Medulla oblongata (tissue), 1 donor: ENCODE measurements around the gene EEF1A2.

ENCODE experiments used
- DNase-seq: peaks from one replicate; pipeline ENCODE4 v3.0.0-alpha.2; 2015; ENCODE audit errors: extremely low spot score

The EEF1A2 gene

GRCh38 chr20:63469713-63470101 lies 29.2 kb downstream of the EEF1A2 start:
- no peak for DNase-seq

GRCh38 chr20:63469019-63469712 lies 29.7 kb downstream of the EEF1A2 start:
- no peak for DNase-seq

- no peak for DNase-seq
These were observed 30.5 kb downstream of the EEF1A2 start for GRCh38 chr20:63468421-63468820.

DNA sequence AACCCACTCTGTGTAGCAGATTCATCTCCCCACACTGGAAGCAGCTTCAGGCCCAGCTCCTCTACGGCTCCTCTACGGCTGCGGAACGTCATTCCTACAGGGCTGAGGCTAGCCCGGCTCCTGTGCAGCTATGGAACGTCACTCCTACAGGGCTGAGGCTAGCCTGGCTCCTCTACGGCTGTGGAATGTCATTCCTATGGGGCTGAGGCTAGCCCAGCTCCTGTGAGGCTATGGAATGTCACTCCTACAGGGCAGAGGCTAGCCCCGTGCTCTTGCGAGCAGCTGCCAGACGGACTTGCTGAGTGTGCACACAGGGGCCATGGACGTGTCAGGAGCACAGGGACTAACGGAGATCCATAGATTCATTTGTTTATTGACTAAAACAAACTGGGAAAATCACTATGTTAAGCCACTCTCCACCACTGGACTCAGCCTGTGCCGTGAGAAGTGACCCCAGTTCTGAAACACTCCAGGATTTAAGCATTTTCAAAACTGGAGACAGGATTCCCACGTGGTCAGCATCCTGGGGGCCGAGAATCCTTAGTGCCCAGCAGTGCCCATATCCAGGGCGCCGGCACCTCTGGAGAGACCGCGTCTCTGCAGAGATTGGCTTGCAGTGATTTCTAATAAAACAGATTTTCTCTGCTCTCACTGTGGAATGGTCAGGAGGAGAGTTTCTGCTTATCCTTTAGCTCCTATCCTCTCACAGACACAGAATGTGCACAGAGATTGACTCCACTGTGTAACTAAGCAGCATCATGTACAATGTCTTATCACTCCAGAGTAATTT lies 31.4 kb downstream of the EEF1A2 start:
- no peak for DNase-seq

GRCh38 chr20:63466861-63467260 lies 32.0 kb downstream of the EEF1A2 start:
- no peak for DNase-seq

DNA sequence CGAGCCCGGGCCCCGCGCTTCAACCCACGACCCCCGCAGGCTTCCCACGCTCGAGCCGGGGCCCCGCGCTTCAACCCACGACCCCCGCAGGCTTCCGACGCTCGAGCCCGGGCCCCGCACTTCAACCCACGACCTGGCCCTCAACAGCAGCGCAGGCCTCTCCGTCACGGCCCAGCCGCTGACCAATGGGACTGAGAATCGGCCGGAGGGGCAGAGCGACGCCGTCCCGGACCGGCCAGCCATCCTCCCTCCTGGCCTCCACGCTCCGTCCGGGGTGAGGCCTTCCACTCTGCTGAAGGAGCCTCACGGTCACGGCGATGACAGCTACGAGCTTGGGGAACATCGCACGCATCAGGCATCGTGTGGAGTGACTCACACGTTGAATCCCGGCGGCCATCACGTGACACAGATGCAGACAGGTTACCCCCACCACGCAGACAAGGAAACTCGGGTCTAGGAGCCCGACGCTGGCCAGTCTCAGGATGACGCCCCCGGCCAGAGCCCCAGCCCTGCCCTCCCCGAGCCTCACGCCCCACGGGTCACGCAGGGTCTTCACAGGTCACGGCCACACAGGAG lies 32.5 kb downstream of the EEF1A2 start:
- no peak for DNase-seq

GRCh38 chr20:63465380-63466249 lies 33.3 kb downstream of the EEF1A2 start:
- no peak for DNase-seq

GRCh38 chr20:63464289-63464635 lies 34.6 kb downstream of the EEF1A2 start:
- no peak for DNase-seq

GRCh38 chr20:63463400-63464288 lies 35.2 kb downstream of the EEF1A2 start:
- DNase-seq = no peak

DNA sequence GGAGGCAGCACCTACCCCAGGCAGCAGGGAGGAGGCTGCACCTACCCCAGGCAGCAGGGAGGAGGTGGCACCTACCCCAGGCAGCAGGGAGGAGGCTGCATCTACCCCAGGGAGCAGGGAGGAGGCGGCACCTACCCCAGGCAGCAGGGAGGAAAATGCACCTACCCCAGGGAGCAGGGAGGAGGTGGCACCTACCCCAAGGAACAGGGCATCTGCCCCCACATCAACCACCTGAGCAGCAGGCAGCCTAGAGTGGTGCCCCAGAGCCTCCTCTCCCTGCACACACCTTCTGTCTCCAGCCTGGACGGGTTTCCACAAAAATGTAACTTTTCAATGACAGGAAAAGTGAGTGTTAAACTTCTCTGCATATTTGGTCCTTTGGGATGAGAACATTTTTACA lies 36.6 kb downstream of the EEF1A2 start:
- DNase-seq = no peak

DNA sequence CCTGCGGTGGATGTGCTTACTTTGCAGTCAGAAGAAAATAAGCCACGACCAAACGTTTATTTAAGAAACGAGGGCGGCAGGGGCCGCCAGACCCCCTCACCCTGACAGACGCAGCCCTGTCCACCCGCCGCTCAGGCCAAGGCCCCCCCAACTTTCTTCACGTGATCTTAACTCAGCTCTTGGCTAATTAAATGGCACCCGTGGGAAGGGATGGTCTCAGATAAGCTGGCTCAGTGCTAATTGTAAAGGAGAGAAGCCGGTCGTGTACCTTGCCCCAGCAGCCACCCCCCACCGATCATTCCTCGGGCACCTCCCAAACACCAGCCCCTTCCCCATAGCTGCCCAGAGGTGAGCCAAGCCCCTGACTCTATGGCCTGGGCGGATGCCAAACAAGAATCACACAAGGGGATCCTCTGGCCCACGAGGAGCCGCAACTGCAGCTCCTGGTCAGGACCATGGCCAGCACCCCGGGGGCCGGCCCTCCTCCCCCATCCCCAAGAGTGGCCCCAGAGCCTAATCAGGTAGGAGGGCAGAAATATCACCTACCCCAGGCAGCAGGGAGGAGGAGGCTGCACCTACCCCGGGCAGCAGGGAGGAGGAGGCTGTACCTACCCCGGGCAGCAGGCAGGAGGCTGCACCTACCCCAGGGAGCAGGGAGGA lies 37.6 kb downstream of the EEF1A2 start:
- DNase-seq = no peak

- DNase-seq = no peak
These were observed 39.9 kb downstream of the EEF1A2 start for GRCh38 chr20:63459070-63459380.

- DNase-seq = no peak
These were observed 40.5 kb downstream of the EEF1A2 start for GRCh38 chr20:63458170-63459069.

GRCh38 chr20:63457737-63458136 lies 41.1 kb downstream of the EEF1A2 start:
- no peak for DNase-seq

- no peak for DNase-seq
These were observed 42.2 kb downstream of the EEF1A2 start for GRCh38 chr20:63456429-63457284.

- DNase-seq = no peak
These were observed 43.4 kb downstream of the EEF1A2 start for GRCh38 chr20:63455568-63455859.

- DNase-seq = no peak
These were observed 43.9 kb downstream of the EEF1A2 start for GRCh38 chr20:63454731-63455567.
